ENCODE data around the gene RNF32. TPM values are rescaled to one million over a fixed set of nuclear protein-coding genes. Genes with fewer than 3 reads are reported as not detected.

The RNF32 gene
- total and polyA plus RNA-seq, 10 donors: 0.28 to 2.8 (median 0.75) TPM; not detected in 1

GRCh38 chr7:156638443-156639077 lies 2.0 kb upstream of the RNF32 start:
- peaks cover 0 to 24% (median 1%) of the 10 kb centered on the region in 8 donors for H3K9me3 ChIP-seq
- TF ChIP-seq CTCF (IDR thresholded peaks at IDR 0.05 in 8 of 11, conservative IDR thresholded peaks at IDR 0.05 in 3 of 11) (no peak), POLR2A (IDR thresholded peaks at IDR 0.05) (no peak), POLR2AphosphoS5 (IDR thresholded peaks at IDR 0.05) (no peak)
- no peak for DNase-seq
- H3K36me3 ChIP-seq: no peaks in the 10 kb centered on the region
- H3K4me1 ChIP-seq: peaks cover 4 to 21% (median 16%) of the 10 kb centered on the region in 6 donors
- no peak overlapping the region for H3K4me3 ChIP-seq
- intact Hi-C loops (cut with DNase I; ENCODE audit: low total_unique reads): no loop called here
- H3K27ac ChIP-seq: no peak overlapping the region
- H3K27me3 ChIP-seq (replicated peaks in 1 of 7): peaks cover 0 to 31% (median 0%) of the 10 kb centered on the region in 7 donors
- 96 to 98% (median 97%) methylated on average over 8 of the region's 8 CpGs for WGBS, 5 donors

- peaks cover 4 to 21% (median 16%) of the 10 kb centered on the region in 6 donors for H3K4me1 ChIP-seq
- no peak for TF ChIP-seq POLR2A (IDR thresholded peaks at IDR 0.05)
- no peak for TF ChIP-seq POLR2AphosphoS5 (IDR thresholded peaks at IDR 0.05)
- TF ChIP-seq CTCF (IDR thresholded peaks at IDR 0.05 in 8 of 11, conservative IDR thresholded peaks at IDR 0.05 in 3 of 11): no peak
- no peak for DNase-seq
- peak overlapping the region; percentile 28 to 89 (median 80) for H3K27ac ChIP-seq
- peaks cover 0 to 37% (median 0%) of the 10 kb centered on the region in 7 donors for H3K27me3 ChIP-seq (replicated peaks in 1 of 7)
- 49 to 76% (median 58%) methylated on average over 48 to 52 of the region's 52 CpGs for WGBS, 5 donors
- peak overlapping the region; percentile 71 to 95 (median 86) for H3K4me3 ChIP-seq
- peaks cover 0 to 24% (median 1%) of the 10 kb centered on the region in 8 donors for H3K9me3 ChIP-seq
- intact Hi-C loops (cut with DNase I; ENCODE audit: low total_unique reads): no loop called here
- H3K36me3 ChIP-seq: no peaks in the 10 kb centered on the region
Measured at GRCh38 chr7:156639426-156640256, 933 bp upstream of the RNF32 start.

GRCh38 chr7:156640949-156641485 lies 443 bp downstream of the RNF32 start:
- H3K9me3 ChIP-seq: peaks cover 0 to 24% (median 1%) of the 10 kb centered on the region in 8 donors
- WGBS, 5 donors: 7 to 11% (median 8%) methylated on average over 21 to 30 of the region's 30 CpGs
- no peak for TF ChIP-seq POLR2A (IDR thresholded peaks at IDR 0.05)
- no peak for TF ChIP-seq CTCF (IDR thresholded peaks at IDR 0.05 in 8 of 11, conservative IDR thresholded peaks at IDR 0.05 in 3 of 11)
- intact Hi-C loops (cut with DNase I; ENCODE audit: low total_unique reads): no loop called here
- peaks cover 0 to 37% (median 0%) of the 10 kb centered on the region in 7 donors for H3K27me3 ChIP-seq (replicated peaks in 1 of 7)
- H3K4me3 ChIP-seq: peak overlapping the region; percentile 71 to 95 (median 86)
- H3K27ac ChIP-seq: peak overlapping the region in 7 of 8 donors; percentile 72 to 89 (median 81)
- DNase-seq: no peak
- no peaks in the 10 kb centered on the region for H3K36me3 ChIP-seq
- H3K4me1 ChIP-seq: peaks cover 4 to 21% (median 16%) of the 10 kb centered on the region in 6 donors
